ENCODE results near the gene CYP24A1.
A peak's percentile ranks its signal among the peaks of the same experiment; 100 is the strongest.

CYP24A1 gene

DNA sequence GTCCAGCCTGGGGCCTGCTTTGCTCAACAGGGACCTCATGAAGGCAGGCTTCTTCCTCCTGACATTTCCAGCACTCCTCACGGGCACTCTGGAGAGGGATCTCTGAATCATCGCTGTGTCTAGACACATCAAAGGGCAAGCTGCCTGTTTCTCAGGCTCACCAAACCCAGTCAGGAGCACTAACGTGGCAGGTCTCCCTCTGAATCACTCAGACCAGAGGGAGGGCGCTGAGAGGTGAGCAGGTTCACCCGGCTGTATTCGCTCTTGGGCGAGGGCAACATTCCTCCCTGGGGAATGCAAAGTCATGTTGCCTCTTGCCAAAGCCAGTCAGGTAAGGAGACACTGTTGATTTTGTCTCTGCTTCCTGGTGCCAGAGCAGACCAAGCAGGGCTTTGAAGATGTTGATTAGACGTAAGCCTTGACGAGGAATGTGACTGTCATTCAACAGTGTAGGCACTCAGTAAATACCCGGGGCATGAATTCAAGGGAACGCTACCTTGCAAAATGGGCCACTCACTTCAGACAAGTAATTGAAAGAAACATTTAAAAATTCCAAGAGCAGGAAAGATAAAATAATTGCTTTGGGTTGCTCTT lies 50.1 kb downstream of the CYP24A1 start:
- DNase-seq = peak; percentile 98
- Histone ChIP-seq H3K27ac (peak overlapping the region; percentile 91), H3K4me3 (ENCODE audit: low read depth, low read length) (no peak overlapping the region), H3K27me3 (replicated peaks) (no peaks in the 10 kb centered on the region), H3K36me3 (replicated peaks) (no peaks in the 10 kb centered on the region)
- TF ChIP-seq, protein P1, sequence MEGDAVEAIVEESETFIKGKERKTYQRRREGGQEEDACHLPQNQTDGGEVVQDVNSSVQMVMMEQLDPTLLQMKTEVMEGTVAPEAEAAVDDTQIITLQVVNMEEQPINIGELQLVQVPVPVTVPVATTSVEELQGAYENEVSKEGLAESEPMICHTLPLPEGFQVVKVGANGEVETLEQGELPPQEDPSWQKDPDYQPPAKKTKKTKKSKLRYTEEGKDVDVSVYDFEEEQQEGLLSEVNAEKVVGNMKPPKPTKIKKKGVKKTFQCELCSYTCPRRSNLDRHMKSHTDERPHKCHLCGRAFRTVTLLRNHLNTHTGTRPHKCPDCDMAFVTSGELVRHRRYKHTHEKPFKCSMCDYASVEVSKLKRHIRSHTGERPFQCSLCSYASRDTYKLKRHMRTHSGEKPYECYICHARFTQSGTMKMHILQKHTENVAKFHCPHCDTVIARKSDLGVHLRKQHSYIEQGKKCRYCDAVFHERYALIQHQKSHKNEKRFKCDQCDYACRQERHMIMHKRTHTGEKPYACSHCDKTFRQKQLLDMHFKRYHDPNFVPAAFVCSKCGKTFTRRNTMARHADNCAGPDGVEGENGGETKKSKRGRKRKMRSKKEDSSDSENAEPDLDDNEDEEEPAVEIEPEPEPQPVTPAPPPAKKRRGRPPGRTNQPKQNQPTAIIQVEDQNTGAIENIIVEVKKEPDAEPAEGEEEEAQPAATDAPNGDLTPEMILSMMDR (IDR thresholded peaks at IDR 0.05; ENCODE audit: low read depth, low read length, missing control alignments) = no peak
- in situ Hi-C loops (cut with HindIII; ENCODE audit: low pct_ligation_motif_present, low sequenced_read_pairs) = no loop called here

DNA sequence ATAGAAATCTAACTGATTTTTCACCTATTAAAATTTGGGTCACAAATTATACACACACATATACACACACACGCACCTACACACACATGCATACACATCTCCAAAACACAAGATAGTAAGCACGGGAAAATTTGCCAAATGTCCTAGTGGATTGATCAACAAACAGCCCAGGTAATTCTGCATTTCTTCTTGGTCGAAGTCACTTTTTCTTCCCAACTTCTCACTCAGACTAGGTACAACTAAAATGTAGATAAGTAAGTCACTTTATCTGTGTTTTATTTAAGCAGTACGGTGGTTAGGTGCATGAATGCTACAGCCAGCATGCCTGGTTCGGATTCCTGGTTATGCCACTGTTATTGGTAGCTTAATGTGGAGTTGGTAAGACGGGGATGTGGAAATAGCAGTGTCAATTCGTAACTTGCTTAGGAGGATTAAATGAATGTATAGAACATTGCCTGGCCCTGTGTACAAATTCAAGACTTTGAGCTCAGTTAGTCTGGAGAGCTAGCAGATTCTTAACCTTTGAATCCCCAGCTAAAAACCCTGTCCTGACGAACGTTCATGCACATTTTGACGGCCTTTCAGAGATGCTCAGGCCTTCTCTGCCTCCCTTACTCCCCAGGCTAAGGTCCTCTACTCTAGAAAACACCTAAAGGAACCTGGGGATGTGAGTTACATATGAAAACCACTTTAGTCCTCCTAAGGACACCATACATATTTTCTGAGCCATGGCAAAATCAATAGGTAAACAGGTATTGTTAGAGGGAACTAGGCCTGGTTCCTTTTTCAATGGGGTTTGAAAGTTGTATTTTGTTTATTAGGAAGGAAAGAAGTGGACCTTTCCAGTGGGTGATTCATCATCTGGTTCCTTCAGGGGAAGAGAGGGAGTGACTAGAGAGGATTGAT lies 50.9 kb downstream of the CYP24A1 start:
- H3K27ac ChIP-seq = peak overlapping the region; percentile 91
- no peaks in the 10 kb centered on the region for H3K36me3 ChIP-seq (replicated peaks)
- in situ Hi-C loops (cut with HindIII; ENCODE audit: low pct_ligation_motif_present, low sequenced_read_pairs) = no loop called here
- H3K4me3 ChIP-seq (ENCODE audit: low read depth, low read length) = no peak overlapping the region
- no peak for DNase-seq
- H3K27me3 ChIP-seq (replicated peaks) = no peaks in the 10 kb centered on the region
- TF ChIP-seq, protein P1 (IDR thresholded peaks at IDR 0.05; ENCODE audit: low read depth, low read length, missing control alignments) = no peak

DNA sequence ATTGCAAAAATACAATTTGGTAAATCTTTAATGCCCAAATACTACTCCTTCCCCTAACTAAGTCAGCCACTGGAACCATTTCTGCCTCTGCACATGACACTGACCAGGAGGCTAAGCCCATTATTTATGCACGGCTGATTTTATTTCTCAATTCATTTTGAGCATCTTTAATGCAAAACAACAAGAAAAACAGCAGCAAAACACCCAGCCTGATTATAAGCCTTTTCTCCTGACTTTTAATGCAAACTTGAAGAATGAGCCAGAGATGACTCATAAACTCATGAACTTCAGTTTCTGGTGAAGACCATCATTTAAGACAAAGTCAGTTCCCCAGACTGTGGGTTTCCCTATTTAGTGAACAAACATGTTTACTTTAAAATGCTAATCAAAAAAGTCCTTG lies 51.6 kb downstream of the CYP24A1 start:
- Histone ChIP-seq H3K27me3 (replicated peaks) (no peaks in the 10 kb centered on the region), H3K4me3 (ENCODE audit: low read depth, low read length) (no peak overlapping the region), H3K36me3 (replicated peaks) (no peaks in the 10 kb centered on the region), H3K27ac (peak overlapping the region; percentile 91)
- in situ Hi-C loops (cut with HindIII; ENCODE audit: low pct_ligation_motif_present, low sequenced_read_pairs) = no loop called here
- no peak for DNase-seq
- TF ChIP-seq, protein P1 (IDR thresholded peaks at IDR 0.05; ENCODE audit: low read depth, low read length, missing control alignments) = no peak

DNA sequence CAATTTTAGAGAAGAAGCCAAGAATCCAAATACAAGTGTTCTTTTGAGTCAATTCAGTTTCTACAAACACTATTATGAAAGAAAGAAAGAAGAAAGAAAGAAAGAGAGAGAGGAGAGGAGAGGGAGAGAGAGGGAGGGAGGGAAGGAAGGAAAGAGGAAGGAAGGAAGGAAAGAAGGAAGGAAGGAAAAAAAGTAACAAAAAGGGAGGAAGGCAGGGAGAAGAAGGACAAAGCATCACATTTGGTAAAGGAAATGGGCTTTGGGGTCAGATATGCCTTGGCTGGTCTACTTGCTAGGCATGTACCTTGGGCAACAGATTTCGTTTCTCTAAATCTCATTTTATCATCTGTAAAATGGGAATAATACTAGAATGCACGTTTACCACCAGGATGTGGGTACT lies 54.0 kb downstream of the CYP24A1 start:
- H3K27ac ChIP-seq = no peak overlapping the region
- TF ChIP-seq, protein P1 (IDR thresholded peaks at IDR 0.05; ENCODE audit: low read depth, low read length, missing control alignments) = no peak
- no peak overlapping the region for H3K4me3 ChIP-seq (ENCODE audit: low read depth, low read length)
- DNase-seq = no peak
- H3K36me3 ChIP-seq (replicated peaks) = no peaks in the 10 kb centered on the region
- H3K27me3 ChIP-seq (replicated peaks) = no peaks in the 10 kb centered on the region
- in situ Hi-C loops (cut with HindIII; ENCODE audit: low pct_ligation_motif_present, low sequenced_read_pairs) = no loop called here

DNA sequence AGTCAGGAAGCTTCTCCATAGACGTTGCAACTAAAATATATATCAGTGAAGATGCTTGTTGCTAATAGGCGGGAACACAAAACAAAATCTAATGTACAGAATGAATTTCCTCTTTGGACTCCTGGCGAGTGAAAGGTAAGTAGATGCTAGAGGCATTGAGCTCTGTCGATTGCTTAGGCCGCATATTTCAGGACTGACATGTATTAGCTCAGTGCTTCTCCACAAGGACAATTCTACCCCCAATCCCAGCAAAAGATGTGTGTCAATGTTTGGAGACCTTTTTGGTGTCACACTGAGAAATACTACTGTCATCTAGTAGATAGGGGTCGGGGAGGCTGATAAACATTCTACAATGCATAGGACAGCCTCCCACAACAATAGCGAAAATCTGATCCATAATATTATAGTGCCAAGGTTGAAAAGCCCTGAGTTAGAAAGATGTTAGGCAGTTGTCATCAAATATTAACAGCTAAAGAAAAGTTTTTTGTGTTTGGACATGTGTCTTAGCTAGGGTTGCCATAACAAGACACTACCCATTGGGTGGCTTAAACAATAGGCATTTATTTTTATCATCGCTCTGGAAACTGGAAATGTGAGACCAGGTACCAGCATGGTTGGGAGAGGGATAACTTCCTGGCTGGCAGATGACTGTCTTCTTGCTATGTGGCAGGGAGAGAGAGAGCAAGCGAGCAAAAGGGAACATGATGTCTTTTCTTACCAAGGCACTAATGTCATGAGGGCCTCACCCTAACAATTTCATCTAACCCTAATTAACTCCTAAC lies 55.4 kb downstream of the CYP24A1 start:
- DNase-seq = no peak
- no peaks in the 10 kb centered on the region for H3K27me3 ChIP-seq (replicated peaks)
- H3K4me3 ChIP-seq (ENCODE audit: low read depth, low read length) = no peak overlapping the region
- H3K36me3 ChIP-seq (replicated peaks) = no peaks in the 10 kb centered on the region
- H3K27ac ChIP-seq = no peak overlapping the region
- TF ChIP-seq, protein P1 (IDR thresholded peaks at IDR 0.05; ENCODE audit: low read depth, low read length, missing control alignments) = no peak
- in situ Hi-C loops (cut with HindIII; ENCODE audit: low pct_ligation_motif_present, low sequenced_read_pairs) = no loop called here

All from brain microvascular endothelial cell (primary cell).